GM21515 (cell line): ENCODE measurements around the gene LBR.
"Not testable (repeated sequence)": the region's sequence is repeated elsewhere in the genome, so short reads cannot be mapped to it uniquely, and the experiment has no call there.

Experiments used
- ATAC-seq: cut with Tn5 transposase; IDR thresholded peaks from one replicate; pipeline ENCODE4 v1.9.1; 2021; ENCODE audit not compliant: unreplicated experiment

LBR gene

DNA sequence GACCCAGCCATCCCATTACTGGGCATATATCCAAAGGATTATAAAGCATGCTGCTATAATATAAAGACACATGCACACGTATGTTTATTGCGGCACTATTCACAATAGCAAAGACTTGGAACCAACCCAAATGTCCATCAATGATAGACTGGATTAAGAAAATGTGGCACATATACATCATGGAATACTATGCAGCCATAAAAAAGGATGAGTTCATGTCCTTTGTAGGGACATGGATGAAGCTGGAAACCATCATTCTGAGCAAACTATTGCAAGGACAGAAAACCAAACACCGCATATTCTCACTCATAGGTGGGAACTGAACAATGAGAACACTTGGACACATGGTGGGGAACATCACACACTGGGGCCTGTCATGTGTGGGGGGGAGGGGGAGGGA, 41.0 kb downstream of the LBR start:
- not testable (repeated sequence) for ATAC-seq

DNA sequence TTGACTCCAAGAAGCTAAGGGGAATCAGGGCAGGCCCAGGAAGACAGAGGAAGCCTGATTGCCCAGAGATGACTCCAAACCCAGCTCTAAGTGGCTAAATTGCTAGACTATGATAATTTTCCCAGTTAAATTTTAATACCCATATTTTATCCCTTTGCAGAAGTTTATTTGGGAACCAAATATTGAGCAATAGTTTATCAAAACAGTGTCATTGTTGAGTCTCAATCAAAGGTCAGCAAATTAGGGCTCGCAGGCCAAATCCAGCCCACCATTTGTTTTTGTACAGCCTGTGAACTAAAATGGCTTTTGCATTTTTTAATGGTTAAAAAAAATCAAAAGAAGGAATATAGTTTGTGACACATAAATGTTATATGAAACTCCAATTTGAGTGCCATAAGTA, 47.1 kb downstream of the LBR start:
- no peak for ATAC-seq

DNA sequence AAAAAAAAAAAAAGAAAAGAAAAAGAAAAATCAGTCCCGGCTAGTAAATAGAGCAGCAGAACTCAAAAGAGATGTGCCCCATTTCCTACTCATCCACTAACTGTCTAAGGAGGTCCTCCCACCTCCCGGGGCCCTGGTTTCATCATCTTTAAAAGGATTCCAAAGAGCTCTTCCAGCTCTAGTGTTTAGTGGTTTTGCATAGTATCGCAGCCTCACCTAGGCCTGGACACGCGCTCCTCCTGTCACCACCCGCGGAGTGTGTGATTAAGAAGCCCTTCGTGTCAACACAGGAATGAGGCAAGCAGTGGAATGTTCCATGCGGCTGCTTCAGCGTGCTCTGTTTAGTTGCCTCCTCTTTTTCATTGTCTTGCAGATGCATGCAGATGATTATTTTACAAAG, 49.0 kb downstream of the LBR start:
- ATAC-seq, result no peak

DNA sequence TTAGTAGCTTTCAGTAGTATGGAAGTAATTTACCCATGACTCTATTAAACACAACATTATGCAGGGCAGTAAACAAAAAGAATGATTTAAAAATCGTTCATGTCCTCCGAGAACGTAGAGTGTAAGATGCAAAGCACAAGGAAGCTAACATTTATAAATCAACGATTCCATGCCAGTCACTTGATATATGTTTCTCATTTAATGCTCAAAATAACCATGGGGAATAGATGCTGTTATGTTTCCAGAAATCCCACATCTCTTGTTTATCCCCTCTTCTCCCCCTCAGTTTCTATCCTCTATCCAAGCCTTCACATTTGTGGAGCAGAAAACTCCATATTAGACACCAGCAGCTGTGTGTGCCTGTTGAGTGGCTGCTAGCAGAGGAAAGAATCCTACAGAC, 52.8 kb downstream of the LBR start:
- no peak for ATAC-seq

DNA sequence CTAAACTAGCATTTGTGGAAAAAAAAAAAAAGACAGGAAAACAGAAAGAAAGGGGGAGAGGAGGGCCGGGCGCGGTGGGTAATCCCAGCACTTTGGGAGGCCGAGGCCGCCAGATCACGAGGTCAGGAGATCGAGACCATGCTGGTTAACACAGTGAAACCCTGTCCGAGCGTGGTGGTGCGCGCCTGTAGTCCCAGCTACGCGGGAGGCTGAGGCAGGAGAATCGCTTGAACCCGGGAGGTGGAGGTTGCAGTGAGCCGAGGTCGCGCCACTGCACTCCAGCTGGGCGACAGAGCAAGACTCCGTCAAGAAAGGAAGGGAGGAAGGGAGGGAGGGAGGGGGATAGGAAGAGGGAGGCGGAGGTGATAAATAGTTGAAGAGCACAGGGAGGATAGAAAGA, 54.7 kb downstream of the LBR start:
- ATAC-seq, result no peak

DNA sequence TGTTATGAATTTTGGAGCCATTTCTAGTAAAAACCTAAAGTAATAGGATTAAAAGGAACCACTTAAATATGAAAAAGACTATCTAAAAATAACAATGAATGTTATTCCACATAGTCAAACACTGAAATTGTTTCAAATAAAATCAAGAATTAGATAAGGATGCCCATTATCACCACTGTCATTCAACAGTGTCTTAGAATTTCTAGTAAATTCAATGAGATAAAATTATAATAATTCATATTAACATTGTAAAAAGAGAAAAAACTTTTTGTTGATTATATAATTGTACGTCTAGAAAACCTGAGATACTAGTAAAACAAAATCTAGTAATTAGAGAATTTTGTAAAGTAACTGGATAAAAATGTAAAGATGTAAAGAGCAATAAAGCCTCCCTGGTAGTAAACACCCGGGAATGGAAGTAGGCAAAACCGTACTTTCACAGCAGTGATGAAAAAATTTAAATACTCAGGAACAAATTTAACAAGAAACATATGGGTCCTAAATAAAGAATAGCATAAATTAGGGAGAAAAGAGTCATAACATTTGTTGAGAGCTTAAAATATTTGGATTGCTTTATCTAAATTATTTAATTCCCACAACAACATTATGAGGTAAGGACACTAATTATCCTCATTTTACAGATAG, 56.4 kb downstream of the LBR start:
- no peak for ATAC-seq

DNA sequence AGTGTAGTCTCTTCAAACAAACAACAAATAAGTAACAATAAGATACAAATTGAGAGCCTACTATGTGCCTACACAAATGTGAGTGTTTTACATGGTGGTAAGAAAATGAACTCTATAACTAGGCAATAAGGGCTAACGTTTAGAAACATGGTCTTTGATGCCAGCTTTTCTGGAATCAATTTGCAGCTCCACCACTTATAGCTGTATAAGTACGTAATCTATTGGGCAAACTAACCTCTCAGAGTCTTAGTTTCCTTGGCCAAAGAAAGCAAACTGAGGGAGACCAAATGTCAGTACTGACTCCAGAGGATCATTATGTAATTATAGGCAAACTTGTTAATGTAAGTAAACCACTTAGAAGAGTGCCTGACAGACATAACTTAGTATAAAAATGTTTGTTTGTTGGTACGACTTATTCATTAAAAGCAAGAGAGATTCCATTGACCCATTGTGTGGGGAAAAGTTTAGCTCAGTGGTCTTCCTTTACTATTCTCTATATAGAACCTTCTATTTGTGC, 59.7 kb downstream of the LBR start:
- no peak for ATAC-seq

DNA sequence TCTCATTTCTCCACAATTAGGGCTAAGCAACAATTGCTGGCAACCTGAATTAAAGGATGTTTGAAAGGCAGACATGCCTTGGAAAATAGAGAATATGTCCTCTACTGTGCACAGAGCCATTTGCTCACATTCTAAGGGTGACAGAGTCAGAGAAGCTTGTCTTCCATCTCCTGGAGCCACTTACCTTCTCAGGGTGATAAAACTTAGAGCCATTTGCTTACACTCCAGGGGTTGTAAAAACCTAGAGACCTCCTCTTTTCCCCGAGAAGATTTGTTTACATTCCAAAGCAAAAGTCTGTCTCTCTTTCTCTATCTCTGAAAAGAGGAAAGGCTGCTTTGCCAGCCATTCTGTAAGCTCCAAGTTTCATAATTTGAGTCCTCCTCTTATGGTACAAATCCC, 61.3 kb downstream of the LBR start:
- ATAC-seq, result no peak

DNA sequence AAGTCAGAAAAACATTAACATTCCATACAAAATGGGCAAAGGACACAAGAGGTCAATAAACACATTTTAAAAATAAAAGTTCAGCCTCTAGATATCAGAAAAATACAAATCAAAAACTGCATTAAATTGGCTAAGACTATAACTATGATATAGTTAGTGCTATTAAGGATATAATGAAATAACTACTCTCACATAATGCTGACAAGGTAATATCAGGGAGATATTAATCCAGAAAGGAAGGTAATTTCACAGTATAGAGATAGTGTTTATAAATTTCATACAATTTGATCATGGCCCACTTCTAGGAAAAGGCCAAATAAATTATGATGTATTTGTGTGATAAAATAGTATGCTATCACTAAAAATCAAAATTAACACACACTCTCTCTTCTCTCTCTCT, 61.8 kb downstream of the LBR start:
- no peak for ATAC-seq

DNA sequence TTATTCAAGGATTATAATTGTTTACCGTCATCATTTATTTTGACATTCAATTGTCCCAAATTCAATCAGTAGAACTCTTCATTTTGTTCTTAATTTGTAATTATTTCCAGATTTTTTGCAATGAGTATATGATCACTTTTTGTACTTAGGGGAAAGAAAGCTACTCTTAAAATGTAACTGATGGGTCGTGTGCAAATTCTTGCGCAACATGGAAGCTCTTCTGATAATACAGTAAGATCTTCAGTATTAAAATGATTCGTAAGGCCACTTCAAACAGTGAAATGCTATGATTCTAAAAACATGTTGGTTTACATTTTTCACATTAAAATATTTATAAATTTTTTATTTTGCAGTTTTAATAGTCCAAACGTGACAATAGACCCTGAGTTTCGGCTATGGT, 63.4 kb downstream of the LBR start:
- ATAC-seq, result no peak

DNA sequence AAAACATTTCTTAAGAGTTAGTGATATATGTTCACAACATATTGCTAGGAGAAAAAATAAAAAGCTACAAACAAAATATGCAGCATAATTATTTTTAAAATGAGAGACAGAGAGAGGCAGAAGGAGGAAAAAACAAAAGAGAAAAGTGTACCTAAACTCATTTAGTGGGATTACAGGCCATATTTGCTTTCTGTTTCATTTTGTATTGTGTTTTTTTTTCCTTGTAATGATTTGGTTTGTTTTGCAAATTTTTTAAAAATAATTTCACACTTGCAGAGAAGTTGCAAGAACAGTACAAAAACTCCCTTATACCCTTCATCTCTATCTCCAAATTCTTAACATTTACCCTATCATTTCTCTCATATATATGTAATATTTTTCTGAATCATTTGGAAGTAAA, 65.0 kb downstream of the LBR start:
- ATAC-seq, result no peak

DNA sequence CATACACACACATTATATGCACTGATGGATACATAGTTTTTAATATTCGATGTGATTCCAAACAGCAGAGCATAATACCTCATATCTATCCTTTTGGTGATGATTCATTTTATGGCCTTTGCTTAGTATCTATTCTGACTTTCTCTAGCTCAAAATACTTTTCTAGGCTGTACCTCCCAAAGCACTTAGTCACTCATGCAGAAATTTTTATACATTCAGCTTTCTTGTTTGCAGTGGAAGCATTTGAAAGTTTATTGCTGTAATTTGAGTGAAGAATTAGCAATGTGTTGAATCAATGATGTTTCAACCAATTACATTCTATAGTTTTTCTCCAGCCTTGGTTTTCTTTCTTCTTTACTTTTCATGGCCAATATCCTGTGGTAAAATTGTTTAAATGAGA, 66.7 kb downstream of the LBR start:
- no peak for ATAC-seq

DNA sequence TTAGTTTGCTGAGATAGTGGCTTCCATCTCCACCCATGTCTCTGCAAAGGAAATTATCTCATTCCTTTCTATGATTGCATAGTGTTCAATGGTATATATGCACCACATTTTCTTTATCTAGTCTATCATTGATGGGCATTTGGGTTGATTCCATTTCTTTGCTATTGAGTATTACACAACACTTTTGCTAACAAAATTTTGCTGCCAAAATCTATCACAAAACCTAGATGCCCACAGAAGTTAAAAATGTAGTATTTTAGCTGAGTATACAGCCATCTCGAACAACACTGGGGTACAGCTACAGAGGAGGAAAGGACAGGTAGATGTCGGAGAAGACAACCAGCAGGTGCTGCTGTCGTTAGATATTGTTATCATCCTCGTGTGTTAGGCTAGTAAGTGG, 67.7 kb downstream of the LBR start:
- no peak for ATAC-seq

DNA sequence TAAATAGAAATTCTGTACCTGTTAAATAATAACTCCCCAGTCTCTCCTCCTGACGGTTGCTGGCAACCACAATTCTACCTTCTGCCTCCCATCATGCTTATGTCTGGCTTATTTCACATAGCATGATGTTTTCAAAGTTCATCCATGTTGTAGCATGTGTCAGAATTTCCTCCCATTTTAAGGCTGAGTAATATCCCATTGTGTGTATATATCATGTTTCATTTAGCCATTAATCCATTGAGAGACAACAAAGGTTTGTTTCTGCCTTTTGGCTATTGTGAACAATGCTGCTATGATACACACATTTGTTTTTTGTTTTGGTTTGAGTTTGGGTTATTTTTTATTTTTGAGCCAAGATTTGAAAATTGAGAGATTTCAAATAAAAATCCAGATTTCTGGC, 72.0 kb downstream of the LBR start:
- no peak for ATAC-seq

DNA sequence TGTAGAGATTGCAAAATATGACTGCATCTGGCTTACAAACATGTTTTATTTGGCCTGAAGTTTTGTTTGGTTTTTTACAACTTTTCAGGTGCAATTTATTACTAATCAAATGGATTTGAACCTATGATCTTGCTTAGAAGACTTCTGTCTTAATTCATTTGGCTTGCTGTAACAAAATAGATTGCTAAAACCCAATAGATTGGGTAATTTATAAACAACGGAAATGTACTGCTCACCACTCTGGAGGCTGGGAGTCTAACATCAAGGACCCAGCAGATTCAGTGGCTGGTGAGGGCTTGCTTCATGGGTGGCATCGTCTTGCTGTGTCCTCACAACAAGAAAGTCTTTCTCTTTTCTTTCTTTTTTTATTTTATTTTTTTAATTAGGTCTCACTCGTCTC, 72.9 kb downstream of the LBR start:
- no peak for ATAC-seq
